Activated T-helper 17 cell treated with anti-CD3 and anti-CD28 coated beads, Interleukin-2, amount 50 U/mL, for 72 hours (primary cell): ENCODE measurements around the gene COG7. TPM values are rescaled to one million over a fixed set of nuclear protein-coding genes. Genes with fewer than 3 reads are reported as not detected.
"Not testable (repeated sequence)": the region's sequence is repeated elsewhere in the genome, so short reads cannot be mapped to it uniquely, and the experiment has no call there.

Experiments used
- ATAC-seq: fragments of 150-1000 bp; cut with Tn5 transposase; replicated peaks from 2 replicates; pipeline ENCODE4 v1.10.0; 2021; ENCODE audit warnings: mild to moderate bottlenecking, moderate library complexity
- H3K27ac Mint-ChIP-seq: one replicate; pipeline ENCODE4 v1.8.0; 2022; ENCODE audit warnings: mixed read lengths
- H3K27me3 Mint-ChIP-seq: one replicate; pipeline ENCODE4 v1.8.0; 2022; ENCODE audit warnings: mixed read lengths
- H3K36me3 Mint-ChIP-seq: one replicate; pipeline ENCODE4 v1.8.0; 2022; ENCODE audit warnings: low read depth, mild to moderate bottlenecking, mixed read lengths
- H3K4me1 Mint-ChIP-seq: one replicate; pipeline ENCODE4 v1.8.0; 2022; ENCODE audit warnings: mixed read lengths
- H3K4me3 Mint-ChIP-seq: one replicate; pipeline ENCODE4 v1.8.0; 2022; ENCODE audit warnings: mild to moderate bottlenecking, mixed read lengths
- H3K9me3 Mint-ChIP-seq: one replicate; pipeline ENCODE4 v1.8.0; 2022; ENCODE audit warnings: mixed read lengths
- total RNA-seq, 2 donors: library from RNA; stranded (reverse); gene quantifications; one replicate each; pipeline ENCODE4 v1.2.3, GENCODE V29; 2022

Gene COG7
- total RNA-seq, 2 donors from 2014 or later, result 21.2 to 29.4 TPM

GRCh38 chr16:23377071-23377931 is 75.7 kb downstream of the COG7 start:
- Mint-ChIP-seq H3K36me3 (no peaks in the 10 kb centered on the region), H3K4me3 (no peak overlapping the region), H3K4me1 (no peaks in the 10 kb centered on the region), H3K27ac (no peak overlapping the region), H3K9me3 (no peaks in the 10 kb centered on the region), H3K27me3 (peaks cover 5% of the 10 kb centered on the region)
- no peak for ATAC-seq

GRCh38 chr16:23375643-23376042 is 77.3 kb downstream of the COG7 start:
- H3K4me3 Mint-ChIP-seq, result no peak overlapping the region
- H3K9me3 Mint-ChIP-seq, result no peaks in the 10 kb centered on the region
- H3K27ac Mint-ChIP-seq, result no peak overlapping the region
- ATAC-seq, result no peak
- no peaks in the 10 kb centered on the region for H3K36me3 Mint-ChIP-seq
- no peaks in the 10 kb centered on the region for H3K4me1 Mint-ChIP-seq
- peaks cover 6% of the 10 kb centered on the region for H3K27me3 Mint-ChIP-seq

- ATAC-seq, result no peak
- Mint-ChIP-seq H3K4me3 (no peak overlapping the region), H3K9me3 (no peaks in the 10 kb centered on the region), H3K4me1 (no peaks in the 10 kb centered on the region), H3K36me3 (no peaks in the 10 kb centered on the region), H3K27me3 (peaks cover 10% of the 10 kb centered on the region), H3K27ac (no peak overlapping the region)
These were observed 78.1 kb downstream of the COG7 start for GRCh38 chr16:23374721-23375510.

GRCh38 chr16:23373436-23374219 is 79.4 kb downstream of the COG7 start:
- Mint-ChIP-seq H3K9me3 (no peaks in the 10 kb centered on the region), H3K36me3 (no peaks in the 10 kb centered on the region), H3K27ac (no peak overlapping the region), H3K4me1 (no peaks in the 10 kb centered on the region), H3K27me3 (peaks cover 10% of the 10 kb centered on the region), H3K4me3 (no peak overlapping the region)
- ATAC-seq, result no peak

- ATAC-seq, result no peak
- peaks cover 10% of the 10 kb centered on the region for H3K27me3 Mint-ChIP-seq
- H3K4me1 Mint-ChIP-seq, result no peaks in the 10 kb centered on the region
- H3K9me3 Mint-ChIP-seq, result no peaks in the 10 kb centered on the region
- H3K36me3 Mint-ChIP-seq, result no peaks in the 10 kb centered on the region
- no peak overlapping the region for H3K27ac Mint-ChIP-seq
- no peak overlapping the region for H3K4me3 Mint-ChIP-seq
These were observed 81.6 kb downstream of the COG7 start for GRCh38 chr16:23371368-23371767.

GRCh38 chr16:23369416-23369815 is 83.6 kb downstream of the COG7 start:
- Mint-ChIP-seq H3K9me3 (no peaks in the 10 kb centered on the region), H3K27me3 (peaks cover 10% of the 10 kb centered on the region), H3K4me1 (peaks cover 8% of the 10 kb centered on the region), H3K36me3 (no peaks in the 10 kb centered on the region), H3K27ac (no peak overlapping the region), H3K4me3 (no peak overlapping the region)
- no peak for ATAC-seq

- Mint-ChIP-seq H3K9me3 (no peaks in the 10 kb centered on the region), H3K36me3 (no peaks in the 10 kb centered on the region), H3K27me3 (peaks cover 8% of the 10 kb centered on the region), H3K4me3 (no peak overlapping the region), H3K27ac (no peak overlapping the region), H3K4me1 (peaks cover 8% of the 10 kb centered on the region)
- peak; percentile 55 for ATAC-seq
These were observed 84.5 kb downstream of the COG7 start for GRCh38 chr16:23368469-23368868.

GRCh38 chr16:23367988-23368387 is 85.0 kb downstream of the COG7 start:
- no peak overlapping the region for H3K4me3 Mint-ChIP-seq
- peaks cover 6% of the 10 kb centered on the region for H3K27me3 Mint-ChIP-seq
- H3K36me3 Mint-ChIP-seq, result no peaks in the 10 kb centered on the region
- H3K4me1 Mint-ChIP-seq, result peaks cover 8% of the 10 kb centered on the region
- H3K27ac Mint-ChIP-seq, result no peak overlapping the region
- H3K9me3 Mint-ChIP-seq, result no peaks in the 10 kb centered on the region
- ATAC-seq, result no peak

- peaks cover 8% of the 10 kb centered on the region for H3K4me1 Mint-ChIP-seq
- no peaks in the 10 kb centered on the region for H3K9me3 Mint-ChIP-seq
- no peaks in the 10 kb centered on the region for H3K36me3 Mint-ChIP-seq
- no peak overlapping the region for H3K27ac Mint-ChIP-seq
- ATAC-seq, result no peak
- H3K27me3 Mint-ChIP-seq, result peaks cover 6% of the 10 kb centered on the region
- H3K4me3 Mint-ChIP-seq, result no peak overlapping the region
These were observed 85.4 kb downstream of the COG7 start for GRCh38 chr16:23367564-23367963.

- not testable (repeated sequence) for H3K4me1 Mint-ChIP-seq, H3K36me3 Mint-ChIP-seq, ATAC-seq, H3K27ac Mint-ChIP-seq, H3K9me3 Mint-ChIP-seq, H3K27me3 Mint-ChIP-seq, H3K4me3 Mint-ChIP-seq
These were observed 86.6 kb downstream of the COG7 start for GRCh38 chr16:23366341-23366740.

- Mint-ChIP-seq H3K4me3 (no peak overlapping the region), H3K27ac (peak overlapping the region; percentile 54), H3K4me1 (peaks cover 8% of the 10 kb centered on the region), H3K9me3 (no peaks in the 10 kb centered on the region), H3K27me3 (peaks cover 9% of the 10 kb centered on the region), H3K36me3 (no peaks in the 10 kb centered on the region)
- peak; percentile 39 for ATAC-seq
These were observed 87.3 kb downstream of the COG7 start for GRCh38 chr16:23365602-23366240.

- no peaks in the 10 kb centered on the region for H3K36me3 Mint-ChIP-seq
- no peak overlapping the region for H3K27ac Mint-ChIP-seq
- peaks cover 4% of the 10 kb centered on the region for H3K27me3 Mint-ChIP-seq
- H3K4me1 Mint-ChIP-seq, result peaks cover 8% of the 10 kb centered on the region
- no peak overlapping the region for H3K4me3 Mint-ChIP-seq
- no peaks in the 10 kb centered on the region for H3K9me3 Mint-ChIP-seq
- no peak for ATAC-seq
These were observed 90.3 kb downstream of the COG7 start for GRCh38 chr16:23362460-23363317.

GRCh38 chr16:23359092-23359760 is 93.8 kb downstream of the COG7 start:
- H3K9me3 Mint-ChIP-seq, result no peaks in the 10 kb centered on the region
- no peak overlapping the region for H3K27ac Mint-ChIP-seq
- H3K27me3 Mint-ChIP-seq, result peaks cover 4% of the 10 kb centered on the region
- no peak for ATAC-seq
- no peak overlapping the region for H3K4me3 Mint-ChIP-seq
- no peaks in the 10 kb centered on the region for H3K36me3 Mint-ChIP-seq
- H3K4me1 Mint-ChIP-seq, result no peaks in the 10 kb centered on the region
